H1 (cell line): ENCODE data around the gene CACNA1A. TPM values are rescaled to one million over a fixed set of nuclear protein-coding genes. Genes with fewer than 3 reads are reported as not detected.

Source experiments
- ASH2L ChIP-seq: fragments of 200-600, 300-600 bp; sonication (generic); IDR thresholded peaks from one replicate; pipeline ENCODE4 v1.7.1; 2017; ENCODE audit warnings: low read length
- BCL11A ChIP-seq, 2 experiments: IDR thresholded peaks; one replicate each; pipeline ENCODE4 v1.6.1; 2011; ENCODE audit warnings: low read depth in 2 of 2, low read length in 2 of 2, mild to moderate bottlenecking in 2 of 2
- BRCA1 ChIP-seq: IDR thresholded peaks from 2 replicates; pipeline ENCODE4 v1.6.1; 2012; ENCODE audit warnings: low read depth, low read length, improper control_type of control experiment
- CBX8 ChIP-seq: fragments of 300-800, 300-1000 bp; sonication (generic); IDR thresholded peaks from 2 replicates; pipeline ENCODE4 v1.7.1; 2016; ENCODE audit warnings: low read depth, low read length, borderline replicate concordance
- CEBPB ChIP-seq: IDR thresholded peaks from 2 replicates; pipeline ENCODE4 v1.6.1; 2012; ENCODE audit warnings: low read depth, low read length
- CHD1 ChIP-seq: IDR thresholded peaks from 2 replicates; pipeline ENCODE4 v1.6.1; 2012; ENCODE audit warnings: low read depth, low read length, improper control_type of control experiment
- JUND ChIP-seq: IDR thresholded peaks from 2 replicates; pipeline ENCODE4 v1.6.1; 2011; ENCODE audit warnings: mild to moderate bottlenecking, improper control_type of control experiment, low read length
- SP2 ChIP-seq: IDR thresholded peaks from 2 replicates; pipeline ENCODE4 v1.6.1; 2012; ENCODE audit warnings: mild to moderate bottlenecking, low read length, inconsistent platforms
- TBP ChIP-seq: IDR thresholded peaks from 2 replicates; pipeline ENCODE4 v1.6.1; 2011; ENCODE audit warnings: low read depth, low read length, improper control_type of control experiment
- USF2 ChIP-seq: IDR thresholded peaks from 2 replicates; pipeline ENCODE4 v1.6.1; 2011; ENCODE audit warnings: low read length, improper control_type of control experiment
- polyA plus RNA-seq, 7 experiments: library from polyadenylated mRNA; depleted of rRNA in 3 of 7; stranded (reverse) in 5 of 7; unstranded in 2 of 7; fragments of >200 nt in 5 of 7; fragments of 200-250 nt in 2 of 7; gene quantifications; 1 replicate in 5 of 7; 2 replicates in 1 of 7; 4 replicates in 1 of 7; pipeline versions ENCODE4 v1.2.1 to v1.2.3, GENCODE V29; 2011 to 2013; ENCODE audit warnings: missing spikeins in 2 of 7, mixed read lengths in 2 of 7
- total RNA-seq: library from RNA; stranded (reverse); fragmentation: NEBNext Ultra II Directional; extraction: Animal tissue kit (Norgen Biotek cat#: 25700); gene quantifications from 2 replicates; pipeline ENCODE4 v1.2.1, GENCODE V29; 2021

CACNA1A gene
- total and polyA plus RNA-seq, 2 of the 8 experiments (the other 6 are each of a cell fraction or from before 2014, with no cell fraction given), result 10.7 to 25.3 TPM

- no peak for TF ChIP-seq JUND
- TF ChIP-seq ASH2L, result no peak
- no peak for TF ChIP-seq CEBPB
- TF ChIP-seq TBP, result no peak
- no peak for TF ChIP-seq CHD1
- TF ChIP-seq CBX8, result no peak
- no peak for TF ChIP-seq BCL11A (IDR thresholded peaks at IDR 0.05; ENCODE audit: low read depth in 2 of 2, low read length in 2 of 2)
- TF ChIP-seq SP2, result no peak
- TF ChIP-seq BRCA1, result no peak
- no peak for TF ChIP-seq USF2
These were observed 271.8 kb downstream of the CACNA1A start (continued) for GRCh38 chr19:13234518-13234917.
